NCI-H2196 (cell line): ENCODE data around the gene ARHGEF33.

Experiments used
- DNase-seq: peaks from one replicate; lab custom pipeline; 2025; ENCODE audit not compliant: unreplicated experiment; lab: John Stamatoyannopoulos, UW

Gene ARHGEF33

DNA sequence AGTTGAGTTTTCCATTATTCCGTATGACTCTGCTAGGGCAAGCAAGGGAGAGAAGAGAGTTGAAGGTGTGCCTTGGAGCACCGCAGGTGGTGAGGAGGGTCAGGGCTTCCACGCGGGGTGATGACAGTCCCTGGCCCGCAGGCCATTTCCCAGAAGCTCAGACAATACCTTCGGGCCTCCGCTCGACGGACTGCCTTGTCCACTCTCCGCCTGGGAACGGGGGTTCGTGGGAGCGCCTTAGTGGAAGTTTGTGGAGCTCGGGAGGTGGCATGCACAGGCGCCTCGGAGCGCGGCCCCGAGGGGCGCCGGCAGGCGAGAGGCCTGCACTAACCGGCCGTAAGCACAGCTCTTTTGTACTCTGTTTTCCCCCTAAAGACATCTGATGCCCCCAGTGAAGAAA, 69.8 kb downstream of the ARHGEF33 start:
- no peak for DNase-seq

DNA sequence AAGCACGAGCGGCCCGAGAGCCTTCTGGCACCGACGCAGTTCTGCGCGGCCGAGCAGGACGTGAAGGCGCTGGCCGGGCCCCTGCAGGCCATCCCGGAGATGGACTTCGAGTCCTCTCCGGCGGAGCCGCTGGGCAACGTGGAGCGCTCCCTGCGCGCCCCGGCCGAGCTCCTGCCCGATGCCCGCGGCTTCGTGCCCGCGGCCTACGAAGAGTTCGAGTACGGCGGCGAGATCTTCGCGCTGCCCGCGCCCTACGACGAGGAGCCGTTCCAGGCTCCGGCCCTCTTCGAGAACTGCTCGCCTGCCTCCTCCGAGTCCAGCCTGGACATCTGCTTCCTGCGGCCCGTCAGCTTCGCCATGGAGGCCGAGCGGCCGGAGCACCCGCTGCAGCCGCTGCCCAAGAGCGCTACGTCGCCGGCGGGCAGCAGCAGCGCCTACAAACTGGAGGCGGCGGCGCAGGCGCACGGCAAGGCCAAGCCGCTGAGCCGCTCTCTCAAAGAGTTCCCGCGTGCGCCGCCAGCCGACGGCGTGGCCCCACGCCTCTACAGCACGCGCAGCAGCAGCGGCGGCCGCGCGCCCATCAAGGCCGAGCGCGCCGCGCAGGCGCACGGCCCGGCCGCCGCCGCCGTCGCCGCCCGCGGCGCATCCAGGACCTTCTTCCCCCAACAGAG, 70.4 kb downstream of the ARHGEF33 start:
- DNase-seq: no peak

DNA sequence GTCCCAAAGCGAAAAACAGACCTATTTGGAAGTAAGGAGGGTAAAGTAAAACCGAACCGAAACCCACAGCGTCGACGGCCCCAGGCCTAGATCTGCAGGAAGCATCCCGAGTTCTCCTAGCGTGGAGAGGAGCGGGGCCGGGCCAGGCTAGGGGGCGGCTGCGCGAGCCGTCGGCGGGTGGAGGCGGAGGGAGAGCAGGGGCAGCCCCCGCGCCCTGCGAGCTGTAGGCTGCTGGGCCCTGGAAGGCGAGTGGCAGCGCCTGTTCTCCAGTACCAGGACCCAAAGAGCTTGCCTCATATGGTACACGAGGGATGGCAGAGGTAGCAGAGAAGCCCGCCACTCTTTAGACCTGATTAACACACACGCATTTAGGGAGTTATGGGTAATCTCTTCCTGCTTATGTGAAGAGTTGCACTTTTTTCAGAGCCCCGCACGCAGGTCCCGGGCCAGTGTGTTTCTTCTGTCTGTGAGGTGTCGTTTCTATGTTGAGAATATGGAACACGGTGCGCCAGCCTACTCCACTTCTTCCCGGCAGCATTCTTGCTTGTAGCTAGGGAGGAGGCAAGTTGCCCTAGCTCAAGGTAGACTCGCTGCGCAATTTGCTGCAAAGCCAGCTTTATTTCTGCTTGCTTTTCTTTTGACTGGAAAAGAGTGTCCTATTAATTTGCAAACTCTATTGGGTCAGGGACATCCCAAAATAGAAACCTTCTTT, 71.1 kb downstream of the ARHGEF33 start:
- no peak for DNase-seq

DNA sequence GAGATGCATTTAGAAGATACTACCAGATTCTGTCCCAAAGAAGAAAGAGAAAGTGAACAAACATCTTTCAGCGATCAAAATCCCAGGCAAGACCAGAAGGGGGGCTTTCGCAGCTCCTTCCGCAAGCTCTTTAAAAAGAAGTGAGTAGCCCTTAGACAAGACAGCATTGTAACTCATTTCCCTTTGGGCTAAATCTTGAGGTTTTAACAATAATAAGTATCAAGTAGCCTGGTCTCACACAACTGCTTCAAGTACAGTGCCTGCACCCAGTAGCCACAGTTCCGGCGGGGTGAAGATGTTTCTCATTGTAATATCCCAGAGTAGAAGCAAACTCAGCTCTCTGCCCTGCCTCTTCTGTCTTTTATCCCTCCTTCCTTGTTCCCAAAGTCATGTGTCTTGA, 76.3 kb downstream of the ARHGEF33 start:
- DNase-seq: no peak

DNA sequence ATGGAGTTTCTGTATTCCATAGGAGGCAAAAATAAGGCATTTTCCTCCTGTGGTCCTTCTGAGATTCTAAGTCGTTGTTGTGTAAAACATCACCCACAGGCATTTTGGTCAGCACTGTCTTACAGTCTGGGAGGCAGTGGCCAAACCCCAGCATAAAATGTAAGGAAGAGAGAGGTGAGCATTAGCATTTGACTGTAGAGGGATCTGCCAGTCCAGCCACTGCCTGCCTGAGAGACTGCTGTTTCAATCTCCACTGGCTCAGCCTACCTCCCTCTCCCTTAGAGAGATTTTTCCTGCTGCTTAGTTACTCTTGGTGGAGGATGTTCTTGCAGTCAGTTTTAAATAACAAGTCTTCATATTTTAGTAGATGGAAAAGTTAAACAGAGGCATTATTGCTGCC, 77.0 kb downstream of the ARHGEF33 start:
- DNase-seq: no peak

DNA sequence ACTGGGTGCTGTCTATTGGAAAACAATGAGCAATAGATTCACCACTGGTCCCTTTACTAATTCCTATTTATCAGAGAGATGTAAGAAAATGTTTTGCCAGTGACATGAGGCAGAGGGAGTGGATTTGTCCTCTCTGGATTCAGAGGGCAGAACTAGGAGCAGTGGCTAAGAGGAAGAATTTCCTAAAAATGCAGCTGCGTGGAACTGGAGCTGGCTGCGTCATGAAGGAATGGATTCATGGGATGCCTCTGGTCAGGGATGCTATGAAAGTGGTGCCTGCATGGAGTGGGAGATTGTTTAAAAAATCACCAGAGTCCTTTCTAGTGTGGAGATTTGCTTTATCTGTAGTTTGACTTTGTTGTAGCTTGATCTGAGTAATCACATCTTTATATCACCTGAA, 78.3 kb downstream of the ARHGEF33 start:
- DNase-seq: no peak

DNA sequence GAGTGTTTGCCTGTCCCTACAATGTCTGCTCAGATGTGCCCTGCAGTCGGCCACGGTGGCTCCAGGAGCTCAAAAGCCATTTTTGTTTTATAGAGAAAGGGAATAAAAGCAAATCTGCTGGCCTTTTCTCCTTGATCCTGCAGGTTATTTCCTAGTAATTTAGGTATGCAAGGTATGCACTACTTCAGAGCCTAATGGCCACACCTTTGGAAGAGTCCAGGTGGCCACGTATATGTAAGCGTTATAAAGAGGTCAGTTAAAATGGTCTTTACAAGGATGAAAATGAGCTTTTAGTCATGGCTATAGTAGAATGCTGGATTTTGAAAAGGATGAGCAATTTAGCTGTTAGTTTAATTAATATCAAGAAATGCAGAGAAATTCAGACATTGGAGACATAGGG, 81.7 kb downstream of the ARHGEF33 start:
- DNase-seq: no peak

DNA sequence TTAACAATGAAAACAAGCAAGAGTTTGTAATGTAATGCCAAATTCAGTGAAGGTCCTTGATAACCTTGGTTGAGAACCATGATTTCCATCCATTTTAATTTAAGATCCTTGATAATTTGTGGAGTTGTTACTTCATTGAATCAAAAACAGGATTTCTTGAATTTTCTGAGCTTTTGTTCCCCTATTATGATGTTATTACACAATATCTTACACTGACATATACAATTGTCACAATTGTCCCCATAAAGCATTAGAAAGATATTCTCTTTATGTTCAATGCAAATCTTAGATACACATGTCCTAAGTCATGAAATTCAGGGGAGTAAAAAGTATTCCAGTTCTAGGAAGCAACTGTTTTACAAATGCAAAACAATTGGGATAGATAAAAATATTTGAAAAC, 83.6 kb downstream of the ARHGEF33 start:
- DNase-seq: no peak

DNA sequence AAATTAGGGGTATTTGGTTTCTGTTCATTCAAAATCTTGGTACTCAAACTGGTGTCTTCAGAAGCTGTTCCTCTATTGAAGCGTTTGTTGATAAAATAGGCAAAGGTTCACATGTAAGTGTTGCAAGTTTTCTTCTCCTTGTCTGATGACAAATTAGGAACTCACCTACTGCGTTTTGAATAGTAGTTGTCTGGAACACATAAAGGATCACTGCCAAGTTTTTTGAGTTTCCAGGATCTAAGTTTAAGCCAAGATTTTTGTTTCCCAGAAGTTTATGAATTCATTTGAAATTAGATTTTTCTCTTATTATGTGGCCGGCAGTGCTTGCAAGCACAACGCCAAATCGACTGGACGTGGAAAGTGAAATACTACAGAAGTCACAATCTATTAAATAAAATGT, 85.4 kb downstream of the ARHGEF33 start:
- DNase-seq: no peak

DNA sequence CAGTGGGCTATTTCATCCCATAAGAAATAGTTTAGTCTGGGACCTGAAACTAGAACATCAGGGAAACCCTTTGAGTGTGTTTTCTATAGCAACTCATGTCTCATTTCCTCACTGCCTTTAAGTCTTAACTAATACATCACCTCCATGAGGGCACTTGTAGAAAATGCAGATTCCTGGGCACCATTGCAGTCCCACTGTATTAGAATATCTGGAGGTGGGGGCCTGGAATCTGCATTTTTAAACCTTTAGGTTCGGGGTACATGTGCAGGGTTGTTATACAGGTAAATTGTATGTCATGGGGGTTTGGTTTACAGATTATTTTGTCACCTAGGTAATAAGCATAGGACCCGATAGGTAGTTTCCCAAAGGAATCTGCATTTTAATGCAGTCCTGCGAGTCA, 87.4 kb downstream of the ARHGEF33 start:
- no peak for DNase-seq

DNA sequence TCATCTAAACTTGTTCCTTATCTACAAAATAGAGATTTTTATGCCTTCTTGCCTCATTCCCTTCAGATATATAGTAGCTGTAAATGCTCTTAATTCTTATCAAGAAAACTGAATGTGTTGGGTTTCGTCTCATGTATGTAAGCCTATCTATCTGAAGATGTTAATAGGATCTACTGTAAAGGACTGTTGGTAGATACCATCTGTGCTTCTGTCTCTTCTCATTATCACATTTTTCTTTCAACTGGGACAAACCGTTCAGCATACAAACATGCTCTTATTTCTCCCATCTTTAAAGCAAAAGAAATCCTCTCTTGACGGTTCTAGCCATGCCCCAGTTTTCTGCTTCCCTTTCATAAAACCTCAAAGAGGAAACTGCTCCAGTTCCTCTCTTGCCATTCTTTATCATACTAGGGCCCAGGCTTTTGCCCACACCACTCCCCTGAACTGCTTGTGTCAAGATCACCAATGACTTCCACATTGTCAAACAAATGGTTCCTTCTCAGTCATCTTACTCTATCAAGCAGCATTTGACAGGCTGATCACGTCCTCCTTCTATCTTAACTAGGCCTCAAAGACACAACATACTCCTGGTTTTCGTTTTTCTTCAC, 88.7 kb downstream of the ARHGEF33 start:
- no peak for DNase-seq

DNA sequence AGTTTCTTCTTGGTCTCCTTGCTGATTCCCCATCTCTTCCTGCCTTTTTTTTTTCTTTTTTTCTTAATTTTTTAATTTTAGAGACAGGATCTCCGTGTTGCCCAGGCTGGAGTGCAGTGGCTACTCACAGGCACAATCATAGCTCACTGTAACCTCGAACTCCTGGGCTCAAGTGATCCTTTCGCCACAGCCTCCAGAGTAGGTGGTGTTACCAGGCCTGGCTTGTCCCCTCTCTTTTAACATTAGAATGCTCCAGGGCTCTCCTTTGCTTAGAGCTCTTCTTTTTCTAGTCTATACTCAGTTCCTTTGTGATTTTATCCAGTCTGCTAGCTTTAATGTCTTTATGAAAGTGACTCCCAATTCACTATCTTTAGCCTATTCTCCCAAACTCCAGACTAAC, 89.2 kb downstream of the ARHGEF33 start:
- no peak for DNase-seq

DNA sequence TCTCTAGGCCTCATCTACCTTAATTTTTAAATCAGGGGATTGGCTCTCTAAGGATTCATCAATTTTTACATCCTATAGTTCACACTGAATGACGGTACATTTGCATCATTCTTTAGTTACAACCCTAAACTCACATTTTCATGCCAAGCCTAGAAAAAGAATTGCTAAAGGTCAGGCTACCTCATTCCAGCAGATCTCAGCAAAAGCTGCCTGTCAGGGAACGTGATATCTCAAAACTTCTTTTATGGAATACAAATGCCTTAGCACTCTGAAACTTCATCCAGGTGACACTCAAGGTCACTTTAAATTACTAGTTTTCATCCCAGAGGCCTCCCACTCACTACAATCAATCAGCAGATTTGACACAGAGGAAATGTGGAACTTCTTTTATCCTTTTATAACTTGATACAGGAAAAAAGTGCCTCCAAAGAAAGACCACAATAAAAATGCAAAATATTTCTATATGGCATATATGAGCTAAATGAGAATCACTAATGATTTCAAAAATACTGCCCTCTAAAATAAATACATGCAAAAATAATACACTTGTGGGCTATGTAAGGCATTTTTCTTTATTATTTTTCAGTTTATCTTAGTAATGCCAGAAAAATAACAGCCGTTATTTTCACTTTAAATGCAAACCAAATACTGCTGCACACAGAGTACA, 91.5 kb downstream of the ARHGEF33 start:
- DNase-seq: no peak

DNA sequence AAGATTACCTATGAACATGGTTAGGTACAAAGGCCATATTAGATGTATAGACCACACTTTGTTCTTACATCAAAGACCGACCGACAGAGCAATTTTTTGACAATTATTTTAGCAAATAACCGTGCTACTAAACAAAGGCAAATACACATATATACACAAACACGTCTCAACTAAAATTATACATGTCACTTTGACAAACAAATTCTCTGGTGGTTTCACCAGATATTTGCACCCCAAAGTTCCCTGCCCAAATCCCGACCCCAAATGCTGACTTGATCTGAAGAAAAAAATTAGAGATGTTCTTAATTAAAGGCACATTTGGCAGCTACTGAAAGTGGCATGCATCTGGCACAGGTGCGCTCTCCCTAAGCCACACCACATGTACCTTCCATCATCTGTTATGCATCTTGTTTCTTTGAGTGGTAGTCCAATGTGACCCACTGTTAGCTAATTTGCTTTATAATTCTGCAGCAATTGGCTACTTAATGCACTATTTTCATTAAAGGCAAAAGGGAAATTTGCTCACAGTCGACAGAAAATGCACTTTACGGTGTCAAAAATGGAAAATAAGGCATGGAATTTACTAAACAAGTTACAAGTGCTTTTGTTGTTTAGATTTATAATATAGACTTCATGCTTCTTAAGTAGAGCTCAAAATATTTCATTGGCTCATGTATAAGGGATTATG, 92.1 kb downstream of the ARHGEF33 start:
- DNase-seq: no peak

DNA sequence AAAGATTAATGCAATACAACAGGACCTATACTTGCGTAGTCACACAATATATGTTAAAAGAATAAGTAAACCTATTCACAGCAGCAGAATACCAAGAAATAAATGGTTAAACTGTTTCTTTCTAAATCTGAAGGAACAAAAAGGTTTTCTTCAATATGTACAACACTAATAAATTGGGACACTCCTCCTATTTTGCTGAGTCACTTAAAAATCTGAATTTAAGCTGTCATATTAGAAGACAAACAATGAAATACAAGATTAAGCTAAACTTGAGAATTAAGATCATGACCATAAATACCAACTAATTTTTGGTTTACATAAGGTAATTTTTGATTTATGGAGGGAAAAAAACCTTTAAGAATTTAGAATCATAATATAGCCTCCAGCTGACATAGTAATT, 92.8 kb downstream of the ARHGEF33 start:
- no peak for DNase-seq

DNA sequence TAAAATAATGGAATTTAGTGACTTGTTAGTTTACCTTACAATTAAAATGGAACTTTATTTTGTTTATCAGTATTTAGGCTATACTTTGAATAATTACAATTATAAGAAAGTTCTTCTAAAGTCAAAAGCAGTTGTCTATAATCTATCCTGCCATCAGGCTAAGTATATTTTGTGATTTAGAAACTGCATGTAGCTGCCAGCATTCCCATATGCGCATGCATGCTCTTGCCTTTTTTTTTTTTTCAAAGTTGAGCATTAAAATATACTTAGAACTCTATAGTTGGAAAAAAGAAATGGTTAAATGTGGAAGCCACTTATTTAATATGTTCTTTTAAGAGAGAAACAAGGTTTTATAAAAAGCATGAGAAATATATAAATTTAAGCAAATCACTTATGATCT, 99.0 kb downstream of the ARHGEF33 start:
- no peak for DNase-seq

DNA sequence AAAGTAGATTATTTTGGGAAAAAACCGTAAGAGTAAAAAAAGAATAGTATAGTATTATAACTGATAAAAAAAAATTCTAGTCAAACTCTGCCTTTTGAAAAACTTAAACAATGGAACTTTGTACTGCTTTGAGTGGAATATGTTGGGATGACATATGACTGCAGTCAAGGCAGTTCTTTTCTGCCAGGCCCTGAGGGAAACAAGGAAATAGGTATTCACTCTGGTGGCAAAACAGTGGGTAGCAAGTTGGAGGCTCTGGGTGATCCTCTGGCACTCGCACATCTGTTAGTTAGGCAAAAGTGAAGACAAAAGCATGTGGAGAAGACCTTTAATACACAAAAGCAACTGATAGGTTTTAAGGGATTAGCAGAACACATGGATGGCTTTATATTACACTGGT, 102.2 kb downstream of the ARHGEF33 start:
- no peak for DNase-seq

DNA sequence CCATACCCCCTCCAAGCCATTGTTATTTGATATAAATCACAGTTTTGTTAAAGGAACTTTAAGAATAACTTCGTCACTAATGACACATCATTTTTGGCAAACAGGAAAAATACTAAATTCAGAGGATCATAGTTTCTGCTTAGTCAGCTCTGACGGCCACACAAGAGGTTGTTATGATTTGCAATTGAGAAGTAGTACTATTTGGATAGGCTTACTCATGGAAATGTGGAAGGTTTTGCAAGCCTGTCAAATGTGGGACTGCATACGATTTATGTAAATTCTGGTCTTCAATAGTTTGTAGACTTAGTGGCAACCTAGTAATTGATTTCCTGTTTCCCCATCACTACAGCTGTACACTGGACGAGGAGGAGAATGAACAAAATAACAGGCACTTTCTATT, 108.1 kb downstream of the ARHGEF33 start:
- no peak for DNase-seq

DNA sequence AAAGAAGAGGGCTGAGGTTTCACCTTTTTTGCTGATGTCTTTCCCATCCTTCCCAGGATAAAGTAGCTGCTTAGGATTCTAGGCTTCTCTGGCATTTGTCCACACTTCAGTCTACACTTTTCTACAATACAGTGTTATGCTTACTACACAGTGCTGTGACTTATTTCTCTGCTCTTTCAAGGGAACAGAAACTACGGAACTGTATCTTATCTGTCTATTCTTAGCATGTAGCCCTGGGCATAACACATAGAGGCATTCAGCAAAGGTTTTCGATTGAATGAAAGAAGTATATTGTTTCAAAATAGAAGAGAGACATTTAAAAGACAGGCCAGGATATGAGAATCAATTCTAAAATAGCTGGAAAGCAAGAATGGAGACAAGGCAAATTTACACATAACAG, 110.9 kb downstream of the ARHGEF33 start:
- DNase-seq: no peak

DNA sequence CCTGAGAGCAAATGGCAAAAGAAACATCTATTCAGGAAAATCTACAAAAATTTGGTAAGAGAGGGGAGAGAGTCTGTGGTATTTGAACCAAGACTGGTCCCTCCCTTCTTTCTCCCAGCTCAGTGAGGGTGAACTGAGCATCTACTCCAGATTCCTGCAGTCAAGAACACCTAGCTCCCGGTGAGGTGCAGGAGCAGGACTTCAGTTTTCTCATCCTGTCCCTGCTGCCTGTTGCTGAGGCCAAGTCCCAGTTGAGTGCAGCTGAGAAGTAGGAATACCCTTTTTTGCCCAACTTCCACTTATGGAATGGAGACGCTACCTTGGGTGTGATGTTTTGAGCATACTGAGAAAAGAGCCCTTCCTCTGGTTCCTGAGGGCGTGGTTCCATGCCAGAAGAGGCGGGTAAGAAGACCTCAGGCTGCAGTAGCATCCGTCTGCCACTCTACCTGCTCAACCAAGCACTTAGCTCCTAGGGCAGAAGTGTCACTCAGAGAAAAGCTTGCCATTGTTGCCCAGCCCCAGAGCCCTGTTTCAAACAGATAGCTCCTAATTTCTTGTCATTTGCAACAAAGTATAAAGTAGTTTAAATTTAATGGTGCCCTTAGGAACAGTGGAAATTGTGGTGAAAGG, 118.3 kb downstream of the ARHGEF33 start:
- DNase-seq: no peak

DNA sequence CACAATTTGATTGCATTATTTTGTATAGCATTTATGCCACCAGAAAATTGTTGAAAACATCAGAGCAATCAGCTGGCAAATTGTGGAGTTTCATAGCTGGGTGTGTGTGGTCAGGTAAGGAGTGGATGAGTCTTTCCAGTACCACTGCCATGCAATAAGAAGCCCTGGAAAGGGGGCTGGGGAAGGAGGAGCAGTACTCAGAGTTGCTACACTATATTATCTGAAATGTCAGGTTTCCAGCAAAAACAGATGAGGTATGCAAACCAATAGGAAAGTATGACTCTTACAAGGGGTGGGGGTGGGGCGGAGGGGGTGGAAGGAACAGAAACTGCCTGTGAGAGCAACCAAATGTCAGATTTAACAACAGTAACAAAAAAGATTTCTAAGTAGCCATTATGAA, 119.0 kb downstream of the ARHGEF33 start:
- DNase-seq: no peak
